GM18870 (cell line): ENCODE data around the gene CYP27B1.

Experiments used
- ATAC-seq: cut with Tn5 transposase; IDR thresholded peaks from one replicate; pipeline ENCODE4 v1.9.1; 2021; ENCODE audit warnings: moderate library complexity; ENCODE audit not compliant: unreplicated experiment

CYP27B1 gene

GRCh38 chr12:57766464-57767304 lies at the start of gene CYP27B1:
Gene CYP27B1 (minus strand): TSS chr12:57767078. CDS start chr12:57767041, 37 bp downstream.
- no peak for ATAC-seq

GRCh38 chr12:57816001-57816854 lies 49.4 kb upstream of the CYP27B1 start:
- ATAC-seq = no peak

- ATAC-seq = no peak
These were observed 48.5 kb upstream of the CYP27B1 start for GRCh38 chr12:57815177-57816000.

GRCh38 chr12:57813971-57814772 lies 47.3 kb upstream of the CYP27B1 start:
- no peak for ATAC-seq

- no peak for ATAC-seq
These were observed 46.5 kb upstream of the CYP27B1 start for GRCh38 chr12:57813111-57813970.

GRCh38 chr12:57811028-57811755 lies 44.3 kb upstream of the CYP27B1 start:
- ATAC-seq = no peak

GRCh38 chr12:57810450-57810849 lies 43.6 kb upstream of the CYP27B1 start:
- ATAC-seq = no peak

GRCh38 chr12:57809425-57809824 lies 42.5 kb upstream of the CYP27B1 start:
- ATAC-seq = no peak

GRCh38 chr12:57808351-57808750 lies 41.5 kb upstream of the CYP27B1 start:
- no peak for ATAC-seq

- ATAC-seq = no peak
These were observed 40.4 kb upstream of the CYP27B1 start for GRCh38 chr12:57807285-57807684.

GRCh38 chr12:57806677-57807076 lies 39.8 kb upstream of the CYP27B1 start:
- no peak for ATAC-seq

GRCh38 chr12:57803319-57803893 lies 36.5 kb upstream of the CYP27B1 start:
- no peak for ATAC-seq

- ATAC-seq = no peak
These were observed 35.7 kb upstream of the CYP27B1 start for GRCh38 chr12:57802607-57803006.

- ATAC-seq = no peak
These were observed 34.1 kb upstream of the CYP27B1 start for GRCh38 chr12:57800965-57801364.

GRCh38 chr12:57797933-57798332 lies 31.1 kb upstream of the CYP27B1 start:
- no peak for ATAC-seq

GRCh38 chr12:57796996-57797395 lies 30.1 kb upstream of the CYP27B1 start:
- no peak for ATAC-seq

GRCh38 chr12:57795354-57795753 lies 28.5 kb upstream of the CYP27B1 start:
- no peak for ATAC-seq

- ATAC-seq = no peak
These were observed 27.0 kb upstream of the CYP27B1 start for GRCh38 chr12:57793920-57794319.
